ENCODE measurements around the gene FAM168A. TPM values are rescaled to one million over a fixed set of nuclear protein-coding genes. Genes with fewer than 3 reads are reported as not detected.

FAM168A gene
- total RNA-seq, result 10 to 100 TPM; 34.0 to 36.0 TPM

DNA sequence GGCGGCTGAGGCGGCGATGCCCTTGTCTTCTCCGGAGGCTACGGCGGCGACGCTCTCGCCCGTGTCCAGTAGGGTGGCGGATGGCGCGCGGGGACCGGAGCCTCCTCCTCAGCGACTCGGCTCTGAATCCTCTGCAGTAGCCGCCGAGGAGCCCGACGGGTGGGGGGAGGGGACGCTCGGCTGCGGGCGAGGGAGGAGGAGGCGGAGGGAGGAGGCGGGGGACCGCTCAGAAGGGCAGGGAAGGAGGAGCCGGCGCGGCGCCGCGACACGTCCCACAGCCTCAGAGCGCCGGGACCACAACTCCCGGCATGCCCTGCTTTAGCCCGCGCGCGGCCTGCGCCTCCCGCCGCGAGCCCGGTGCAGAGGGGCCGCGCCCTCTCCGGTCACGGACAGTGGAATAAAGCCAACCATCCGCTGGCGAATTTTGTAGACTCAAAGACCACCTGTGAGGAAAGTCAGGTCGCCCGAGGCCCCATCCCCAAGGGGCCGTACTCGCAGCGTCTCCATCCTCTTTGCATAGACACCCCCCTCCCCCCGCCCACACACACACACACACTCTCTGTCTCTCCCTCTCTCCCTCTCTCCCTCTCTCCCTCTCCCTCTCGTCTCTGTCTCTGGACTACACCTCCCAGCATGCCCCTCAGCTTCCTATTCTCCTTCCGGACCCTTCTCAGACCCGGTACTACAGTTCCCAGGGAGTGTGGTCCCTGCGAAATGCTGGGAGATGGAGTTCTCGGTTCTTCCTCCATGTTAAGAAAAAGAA lies at the start of gene FAM168A:
TSS of gene FAM168A (minus strand) at position 157 of the 763 bp plus-strand sequence. CDS start 129,638 bp downstream, outside the sequence.
- no peaks in the 10 kb centered on the region for H3K27me3 ChIP-seq (replicated peaks; ENCODE audit: insufficient read depth)

GRCh38 chr11:73647459-73648100 lies 49.7 kb upstream of the FAM168A start:
- H3K4me3 ChIP-seq, result peak overlapping the region; percentile 52
- peak; percentile 20 for ATAC-seq (ENCODE audit: insufficient number of reproducible peaks, low FRiP score, low read depth)
- no peak overlapping the region for H3K27ac ChIP-seq
- TF ChIP-seq, protein P1, sequence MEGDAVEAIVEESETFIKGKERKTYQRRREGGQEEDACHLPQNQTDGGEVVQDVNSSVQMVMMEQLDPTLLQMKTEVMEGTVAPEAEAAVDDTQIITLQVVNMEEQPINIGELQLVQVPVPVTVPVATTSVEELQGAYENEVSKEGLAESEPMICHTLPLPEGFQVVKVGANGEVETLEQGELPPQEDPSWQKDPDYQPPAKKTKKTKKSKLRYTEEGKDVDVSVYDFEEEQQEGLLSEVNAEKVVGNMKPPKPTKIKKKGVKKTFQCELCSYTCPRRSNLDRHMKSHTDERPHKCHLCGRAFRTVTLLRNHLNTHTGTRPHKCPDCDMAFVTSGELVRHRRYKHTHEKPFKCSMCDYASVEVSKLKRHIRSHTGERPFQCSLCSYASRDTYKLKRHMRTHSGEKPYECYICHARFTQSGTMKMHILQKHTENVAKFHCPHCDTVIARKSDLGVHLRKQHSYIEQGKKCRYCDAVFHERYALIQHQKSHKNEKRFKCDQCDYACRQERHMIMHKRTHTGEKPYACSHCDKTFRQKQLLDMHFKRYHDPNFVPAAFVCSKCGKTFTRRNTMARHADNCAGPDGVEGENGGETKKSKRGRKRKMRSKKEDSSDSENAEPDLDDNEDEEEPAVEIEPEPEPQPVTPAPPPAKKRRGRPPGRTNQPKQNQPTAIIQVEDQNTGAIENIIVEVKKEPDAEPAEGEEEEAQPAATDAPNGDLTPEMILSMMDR (IDR thresholded peaks at IDR 0.05), result no peak
- no peaks in the 10 kb centered on the region for H3K36me3 ChIP-seq
- H3K27me3 ChIP-seq (replicated peaks; ENCODE audit: insufficient read depth), result no peaks in the 10 kb centered on the region
- DNase-seq (ENCODE audit: low spot score), result peak; percentile 68
- H3K4me1 ChIP-seq (ENCODE audit: control insufficient read depth in 1 of 2, low read depth in 2 of 2), result peaks cover 0 to 13% of the 10 kb centered on the region in 2 donors
- no peaks in the 10 kb centered on the region for H3K9me3 ChIP-seq

More for the DNA sequence above, at the start of gene FAM168A:
- Histone ChIP-seq H3K9me3 (no peaks in the 10 kb centered on the region), H3K4me3 (peak within 1 kb of the TSS; percentile 96), H3K4me1 (ENCODE audit: control insufficient read depth in 1 of 2, low read depth in 2 of 2) (peaks cover 12 to 13% of the 10 kb centered on the region in 2 donors), H3K27ac (peak within 1 kb of the TSS; percentile 53 to 70), H3K36me3 (no peaks in the 10 kb centered on the region)
- TF ChIP-seq, protein P1 (IDR thresholded peaks at IDR 0.05), result peak; percentile 46
- peak; percentile 97 for ATAC-seq (ENCODE audit: insufficient number of reproducible peaks, low FRiP score, low read depth)
- peak; percentile 81 for DNase-seq (ENCODE audit: low spot score)

- ATAC-seq (ENCODE audit: insufficient number of reproducible peaks, low FRiP score, low read depth), result no peak
- DNase-seq (ENCODE audit: low spot score), result no peak
- H3K27me3 ChIP-seq (replicated peaks; ENCODE audit: insufficient read depth), result no peaks in the 10 kb centered on the region
- H3K9me3 ChIP-seq, result no peaks in the 10 kb centered on the region
- H3K4me1 ChIP-seq (ENCODE audit: control insufficient read depth in 1 of 2, low read depth in 2 of 2), result peaks cover 0 to 13% of the 10 kb centered on the region in 2 donors
- no peaks in the 10 kb centered on the region for H3K36me3 ChIP-seq
- no peak within 1 kb of the TSS for H3K27ac ChIP-seq
- H3K4me3 ChIP-seq, result peak within 1 kb of the TSS; percentile 52
- TF ChIP-seq, protein P1 (IDR thresholded peaks at IDR 0.05), result no peak
Observed at GRCh38 chr11:73645972-73646631, 48.2 kb upstream of the FAM168A start, which contains the start of gene PLEKHB1. Gene PLEKHB1, plus strand, starts transcription at chr11:73646581. Its CDS starts 28 bp downstream, at chr11:73646609.

- no peak for DNase-seq (ENCODE audit: low spot score)
- H3K27me3 ChIP-seq (replicated peaks; ENCODE audit: insufficient read depth), result no peaks in the 10 kb centered on the region
- H3K27ac ChIP-seq, result no peak overlapping the region
- H3K4me1 ChIP-seq (ENCODE audit: control insufficient read depth in 1 of 2, low read depth in 2 of 2), result peaks cover 0 to 13% of the 10 kb centered on the region in 2 donors
- H3K36me3 ChIP-seq, result no peaks in the 10 kb centered on the region
- H3K9me3 ChIP-seq, result no peaks in the 10 kb centered on the region
- TF ChIP-seq, protein P1 (IDR thresholded peaks at IDR 0.05), result no peak
- no peak for ATAC-seq (ENCODE audit: insufficient number of reproducible peaks, low FRiP score, low read depth)
- H3K4me3 ChIP-seq, result no peak overlapping the region
Observed at GRCh38 chr11:73645121-73645969, 47.4 kb upstream of the FAM168A start.
